NCI-H146 (cell line): ENCODE results near the gene RASAL2.
A peak's percentile ranks its signal among the peaks of the same experiment; 100 is the strongest.
"Not testable (repeated sequence)": the region's sequence is repeated elsewhere in the genome, so short reads cannot be mapped to it uniquely, and the experiment has no call there.

ENCODE experiments used
- DNase-seq: peaks from one replicate; lab custom pipeline; 2025; lab: John Stamatoyannopoulos, UW

Gene RASAL2

DNA sequence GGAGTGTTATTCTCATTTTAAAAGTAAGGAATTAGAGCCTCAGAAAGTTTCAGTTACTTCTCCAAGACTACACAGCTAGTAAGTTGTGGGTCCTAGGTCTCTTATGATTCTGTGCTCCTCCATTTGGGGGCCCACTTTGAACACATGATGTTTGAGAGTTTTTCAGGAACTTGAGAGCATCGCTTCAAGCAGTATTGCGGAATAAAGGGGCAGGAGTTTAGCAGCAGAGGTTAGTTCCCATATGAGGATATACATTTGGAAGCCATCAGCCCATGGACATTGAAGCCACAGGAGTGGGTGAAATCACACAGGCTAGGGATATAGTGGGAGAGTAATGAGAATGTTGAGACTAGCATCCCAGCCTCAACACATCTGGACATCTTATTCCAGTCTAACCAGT lies 143.2 kb downstream of the RASAL2 start:
- no peak for DNase-seq

DNA sequence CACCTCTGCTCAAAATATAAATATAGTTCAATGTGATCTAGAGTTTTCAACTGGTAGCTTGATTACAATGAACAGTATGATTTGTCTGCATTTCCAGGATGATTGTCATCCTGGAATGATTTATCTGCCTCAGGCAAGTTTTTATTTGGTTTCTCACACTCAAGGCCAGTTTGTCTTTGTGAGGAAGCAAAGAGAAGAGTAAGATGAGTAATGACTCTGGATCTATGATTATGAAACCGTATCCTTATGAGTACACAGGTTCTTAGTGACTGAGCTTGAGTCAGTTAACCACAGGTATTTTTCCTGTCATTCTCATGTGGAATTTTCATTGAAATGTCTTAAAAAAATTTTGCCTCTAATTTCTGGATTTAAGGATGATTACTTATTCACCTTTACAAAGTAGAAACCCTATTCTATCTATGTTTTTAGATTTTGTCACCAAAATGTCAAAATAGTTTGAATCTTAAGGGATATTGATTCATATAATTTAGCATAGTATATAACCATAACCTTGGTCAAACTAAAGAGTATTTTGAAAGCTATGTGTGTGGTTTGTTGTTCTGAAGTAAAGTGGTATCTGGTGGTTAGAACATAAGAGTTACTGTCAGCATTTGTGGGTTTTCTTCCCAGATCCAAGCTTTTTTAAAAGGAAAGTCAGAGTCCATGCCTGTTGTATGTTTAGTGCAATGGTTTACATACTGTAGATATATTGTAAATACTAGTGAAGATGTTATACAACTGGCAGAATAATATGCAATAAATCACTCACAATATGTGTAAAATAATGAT lies 145.0 kb downstream of the RASAL2 start:
- peak; percentile 36 for DNase-seq

DNA sequence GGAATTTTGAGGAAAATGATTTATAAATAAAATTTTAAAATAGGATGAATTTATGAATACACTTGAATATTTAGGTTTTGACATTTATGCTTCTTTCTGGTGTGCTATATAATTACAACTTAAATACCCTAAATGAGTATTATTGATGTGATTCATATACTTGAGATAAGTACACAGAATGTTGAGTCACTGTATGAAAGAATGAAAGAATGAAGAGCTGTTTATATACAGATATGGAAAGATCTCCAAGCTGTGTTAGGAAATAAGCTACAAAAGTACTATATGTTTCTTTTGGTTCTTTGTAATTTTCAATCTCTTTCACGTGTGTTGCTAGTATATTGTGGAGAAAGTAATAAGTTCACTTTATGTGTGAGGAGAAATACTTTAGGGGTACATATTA lies 147.2 kb downstream of the RASAL2 start:
- no peak for DNase-seq

DNA sequence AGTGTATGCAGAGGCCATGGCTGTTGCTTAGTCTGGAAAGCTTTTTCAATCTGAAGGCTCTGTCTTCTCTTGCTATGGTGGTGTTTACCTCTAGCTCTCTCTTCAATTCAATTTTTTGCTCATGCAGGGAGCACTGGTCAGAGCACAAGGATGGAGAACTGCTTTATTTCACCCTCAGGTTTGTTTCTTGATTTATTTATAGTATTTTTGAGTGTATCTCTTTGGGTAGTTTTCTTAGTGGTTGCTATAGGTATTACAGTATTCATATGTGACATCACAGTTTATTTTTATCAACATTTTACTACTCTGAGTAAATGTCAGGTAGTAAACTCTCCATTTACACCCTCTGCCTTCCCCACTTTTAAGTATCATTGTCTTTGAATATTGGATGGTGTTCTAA lies 147.9 kb downstream of the RASAL2 start:
- DNase-seq, result no peak

DNA sequence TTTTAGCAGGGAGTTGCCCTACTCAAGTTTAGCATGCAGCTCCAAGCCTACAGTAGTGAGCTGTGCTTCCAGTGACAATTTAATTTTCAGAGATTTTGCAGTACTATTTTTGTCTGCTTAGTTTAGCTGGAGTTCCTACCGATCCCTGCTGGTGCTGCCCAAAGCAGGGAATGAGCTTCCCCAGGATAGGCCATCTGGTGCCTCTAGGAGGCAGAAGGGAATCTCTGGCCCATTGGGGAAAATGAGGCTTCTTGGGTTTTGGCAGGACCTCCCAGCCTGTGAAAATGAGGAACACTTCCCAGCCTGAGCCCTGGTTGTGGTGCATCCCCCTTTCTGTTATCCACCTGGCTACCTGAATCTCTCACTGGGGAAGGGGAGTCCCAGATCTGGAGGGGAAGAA lies 149.2 kb downstream of the RASAL2 start:
- DNase-seq, result no peak

DNA sequence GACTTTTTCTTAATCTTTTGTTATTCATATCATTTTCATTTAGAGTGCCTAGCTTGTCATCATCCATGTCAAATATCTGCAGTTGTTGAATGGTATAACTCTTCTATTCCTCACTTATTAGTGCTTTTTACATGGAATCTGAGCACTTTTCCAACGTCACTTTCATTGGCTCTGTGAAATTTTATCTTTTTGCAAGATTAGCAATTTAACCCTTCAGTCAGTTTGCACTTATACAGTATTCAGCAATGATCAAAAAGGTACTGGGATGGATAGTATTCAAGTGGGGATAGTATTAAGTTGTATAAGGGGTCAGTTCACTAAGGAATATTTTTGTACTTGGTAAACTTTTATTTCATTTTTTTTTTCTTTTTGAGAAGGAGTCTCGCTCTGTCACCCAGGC lies 150.0 kb downstream of the RASAL2 start:
- DNase-seq, result no peak

DNA sequence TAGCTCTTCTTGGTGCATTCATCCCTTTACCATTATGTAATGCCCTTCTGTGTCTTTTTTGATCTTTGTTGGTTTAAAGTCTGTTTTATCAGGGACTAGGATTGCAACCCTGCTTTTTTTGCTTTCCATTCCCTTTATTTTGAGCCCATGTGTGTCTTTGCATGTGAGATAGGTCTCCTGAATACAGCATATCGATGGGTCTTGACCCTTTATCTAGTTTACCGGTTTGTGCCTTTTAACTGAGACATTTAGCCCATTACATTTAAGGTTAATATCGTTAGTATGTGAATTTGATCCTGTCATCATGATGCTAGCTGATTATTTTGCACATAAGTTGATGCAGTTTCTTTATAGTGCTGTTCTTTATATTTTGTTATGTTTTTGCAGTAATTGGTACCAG lies 154.4 kb downstream of the RASAL2 start:
- DNase-seq, result not testable (repeated sequence)

DNA sequence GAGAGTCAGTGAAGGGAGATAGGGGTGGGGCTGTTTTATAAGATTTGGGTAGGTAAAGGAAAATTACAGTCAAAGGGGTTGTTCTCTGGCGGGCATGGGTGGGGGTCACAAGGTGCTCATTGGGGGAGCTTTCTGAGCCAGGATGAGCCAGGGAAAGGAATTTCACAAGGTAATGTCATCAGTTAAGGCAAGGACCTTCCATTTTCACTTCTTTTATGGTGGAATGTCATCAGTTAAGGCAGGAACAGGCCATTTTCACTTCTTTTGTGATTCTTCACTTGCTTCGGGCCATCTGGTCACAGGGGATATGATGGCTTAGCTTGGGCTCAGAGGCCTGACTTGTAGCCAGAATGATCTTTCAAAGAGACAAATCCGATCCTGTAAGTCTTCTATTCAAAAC lies 159.7 kb downstream of the RASAL2 start:
- DNase-seq, result not testable (repeated sequence)

DNA sequence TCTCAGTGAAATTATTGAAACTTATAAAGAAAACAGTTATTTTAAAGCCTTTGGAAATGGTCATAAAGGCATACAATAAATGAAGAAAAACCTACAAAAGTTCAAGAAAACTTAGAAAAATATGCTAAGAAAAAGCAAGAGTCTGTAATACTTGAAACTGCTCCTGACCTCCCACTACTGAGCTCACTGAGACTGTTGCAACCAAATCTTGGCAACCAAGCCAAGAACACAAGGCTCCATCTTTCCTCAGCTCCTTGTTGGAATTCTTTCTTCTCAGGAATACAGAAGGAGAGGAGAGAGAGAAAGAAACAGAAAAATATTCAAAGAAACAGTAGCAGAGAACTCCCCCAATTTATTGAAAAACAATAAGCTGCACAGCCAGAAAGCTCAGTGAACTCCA lies 160.5 kb downstream of the RASAL2 start:
- DNase-seq, result no peak

DNA sequence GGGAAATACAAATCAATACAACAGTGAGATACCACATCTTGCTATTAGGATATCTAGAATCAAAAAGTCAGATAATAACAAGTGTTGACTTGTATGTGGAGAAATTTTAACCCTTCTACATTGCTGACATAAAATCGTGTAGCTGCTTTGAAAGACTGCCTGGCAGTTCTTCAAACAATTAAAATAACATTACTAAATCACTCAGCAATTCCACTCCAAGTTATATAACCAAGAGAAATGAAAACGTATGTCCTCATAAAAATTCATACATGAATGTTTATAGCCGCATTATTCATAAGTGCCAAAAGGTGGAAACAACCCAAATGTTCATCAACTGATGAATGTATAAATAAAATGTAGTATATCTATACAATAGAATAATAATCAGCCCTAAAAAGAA lies 164.6 kb downstream of the RASAL2 start:
- no peak for DNase-seq

DNA sequence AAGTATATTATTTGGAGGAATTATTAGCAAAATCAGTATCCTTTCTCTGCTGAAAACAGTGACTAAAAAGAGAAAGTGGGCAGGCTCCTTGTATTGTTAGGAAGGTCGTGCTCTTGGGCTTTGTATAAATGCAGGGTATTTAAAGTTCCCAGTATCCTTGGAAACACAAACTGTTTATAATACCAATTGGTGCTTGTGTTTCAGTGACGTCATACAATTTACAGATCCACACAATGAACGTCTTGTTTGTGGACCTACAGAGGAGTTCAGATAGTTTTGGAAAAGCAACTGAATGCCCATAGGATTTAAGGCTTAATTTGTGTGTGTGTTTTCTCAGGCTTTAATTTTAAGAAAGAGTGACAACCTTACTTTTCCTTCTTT lies 168.2 kb downstream of the RASAL2 start:
- peak; percentile 64 for DNase-seq

DNA sequence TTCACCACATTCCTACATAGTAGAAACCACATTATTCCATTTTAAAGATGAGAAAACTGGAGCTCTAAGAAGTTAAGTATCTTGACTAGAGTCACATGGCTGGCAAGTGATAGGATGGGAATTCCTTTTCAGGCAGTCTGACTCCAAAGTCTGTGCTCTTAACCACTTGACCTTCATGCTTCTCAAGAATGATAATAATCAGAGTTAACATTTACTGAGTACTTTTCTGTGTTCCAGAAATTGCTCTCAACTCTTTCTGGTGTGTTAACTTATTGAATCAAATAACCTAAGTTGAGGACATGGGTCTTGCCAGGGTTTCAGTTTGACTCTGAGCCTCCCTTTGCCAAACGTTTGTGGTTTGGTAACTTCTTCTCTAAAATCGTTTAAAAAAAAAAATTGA lies 169.4 kb downstream of the RASAL2 start:
- no peak for DNase-seq

DNA sequence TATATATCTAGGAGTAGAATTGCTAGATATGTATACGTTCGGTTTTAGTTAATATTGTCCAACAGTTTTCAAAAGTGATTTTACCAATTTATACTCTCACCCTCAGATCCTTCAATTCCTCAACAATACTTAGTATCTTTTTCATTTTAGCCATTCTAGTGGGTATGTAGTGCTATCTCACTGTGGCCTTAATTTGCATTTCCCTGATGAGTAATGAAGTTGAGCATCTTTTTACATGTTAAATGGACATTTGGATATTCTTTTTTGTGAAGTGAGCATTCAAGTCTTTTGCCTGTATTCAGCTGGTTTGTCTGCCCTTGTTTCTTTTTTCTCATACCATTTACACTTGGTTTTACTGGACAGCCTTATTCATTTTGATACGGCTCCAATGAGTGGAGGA lies 172.2 kb downstream of the RASAL2 start:
- DNase-seq, result no peak

DNA sequence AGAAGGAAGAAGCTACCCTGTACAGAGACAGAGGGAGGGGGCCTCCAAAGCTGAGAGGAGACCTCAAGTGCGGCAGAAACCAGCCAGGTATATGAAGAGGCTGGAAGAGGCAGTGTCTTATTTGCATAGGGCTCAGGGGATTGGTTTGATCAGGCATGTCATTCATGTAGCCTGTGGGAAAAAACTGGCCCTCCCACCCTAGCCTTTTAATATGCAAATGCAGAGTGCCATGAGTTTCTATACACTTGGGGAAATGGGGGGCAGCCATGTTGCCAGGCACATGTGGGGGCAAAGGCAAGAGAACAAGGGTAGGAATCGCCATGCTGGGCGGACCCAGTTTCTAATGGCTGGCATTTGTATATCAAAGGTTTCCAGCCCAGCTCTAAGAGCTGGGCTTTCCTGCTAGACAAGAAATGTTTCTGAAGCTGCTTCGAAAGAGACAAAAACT lies 172.7 kb downstream of the RASAL2 start:
- no peak for DNase-seq

DNA sequence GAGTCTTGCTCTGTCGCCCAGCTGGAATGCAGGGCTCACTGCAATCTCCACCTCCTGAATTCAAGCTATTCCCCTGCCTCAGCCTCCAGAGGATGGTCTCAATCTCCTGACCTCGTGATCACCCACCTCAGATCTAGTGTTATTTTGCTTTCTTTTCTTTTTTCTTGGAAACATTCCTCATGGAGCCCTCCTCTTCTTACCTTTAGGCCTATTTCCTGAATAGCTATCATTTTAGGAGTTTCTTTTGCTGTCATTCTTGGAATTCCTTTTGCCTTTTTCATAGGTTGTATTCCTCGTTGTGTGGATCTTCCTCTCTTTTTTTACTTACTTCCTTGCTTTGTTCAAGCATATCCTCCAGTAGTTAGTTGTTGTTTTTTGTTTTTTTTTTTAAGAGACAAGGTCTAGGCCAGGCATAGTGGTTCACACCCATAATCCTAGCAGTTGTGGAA lies 173.8 kb downstream of the RASAL2 start:
- DNase-seq, result no peak

DNA sequence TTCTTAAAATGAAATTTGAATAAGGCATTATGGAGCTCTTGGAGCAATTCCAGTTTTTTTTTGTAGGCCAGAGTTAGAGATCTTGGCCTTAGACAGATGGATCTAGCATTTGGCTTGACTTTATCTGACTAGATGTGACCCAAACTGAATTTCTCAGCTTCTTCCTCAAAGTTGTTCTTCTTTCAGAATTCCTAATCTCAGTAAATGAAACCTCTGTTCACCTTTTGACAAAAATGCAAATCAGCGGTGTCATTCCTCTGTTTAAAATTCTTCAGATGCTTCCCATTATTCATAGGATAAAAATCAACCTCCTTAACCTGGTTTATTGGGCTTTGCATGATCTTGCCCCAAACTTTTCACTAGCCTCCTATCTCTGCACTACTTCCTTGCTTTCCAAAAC lies 177.6 kb downstream of the RASAL2 start:
- no peak for DNase-seq

DNA sequence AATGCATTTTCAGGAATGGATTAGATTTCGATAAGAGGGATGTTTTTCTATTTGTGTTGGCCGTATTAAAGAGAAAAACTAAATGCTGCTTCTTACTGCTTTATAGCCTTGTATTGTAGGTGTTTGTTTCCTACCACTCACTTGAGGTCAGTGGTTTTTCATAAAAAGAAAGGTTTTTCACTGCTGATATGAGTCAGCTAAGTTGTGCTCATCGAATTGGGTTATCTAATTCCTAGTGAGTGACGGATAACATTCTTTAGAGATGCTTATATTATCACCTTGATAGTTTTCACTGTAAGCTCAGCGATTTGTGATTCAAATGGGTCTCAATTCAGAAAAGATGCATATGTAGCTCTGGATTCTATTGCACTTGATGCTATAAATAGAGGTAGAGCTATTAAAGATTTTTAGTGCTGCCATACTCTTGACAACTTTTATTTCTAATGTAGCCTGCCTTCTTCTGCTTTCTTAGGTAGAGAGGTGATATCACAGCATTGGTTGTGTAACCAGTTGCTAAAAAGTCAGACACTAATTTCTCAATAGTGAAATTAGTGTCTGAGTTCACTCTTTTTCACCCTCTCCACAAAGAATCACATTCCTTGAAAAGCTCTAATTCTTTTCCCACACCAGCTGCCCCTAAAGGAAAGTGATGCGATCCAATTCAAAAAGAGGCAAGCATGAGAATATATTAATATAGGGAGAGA lies 180.0 kb downstream of the RASAL2 start:
- no peak for DNase-seq

DNA sequence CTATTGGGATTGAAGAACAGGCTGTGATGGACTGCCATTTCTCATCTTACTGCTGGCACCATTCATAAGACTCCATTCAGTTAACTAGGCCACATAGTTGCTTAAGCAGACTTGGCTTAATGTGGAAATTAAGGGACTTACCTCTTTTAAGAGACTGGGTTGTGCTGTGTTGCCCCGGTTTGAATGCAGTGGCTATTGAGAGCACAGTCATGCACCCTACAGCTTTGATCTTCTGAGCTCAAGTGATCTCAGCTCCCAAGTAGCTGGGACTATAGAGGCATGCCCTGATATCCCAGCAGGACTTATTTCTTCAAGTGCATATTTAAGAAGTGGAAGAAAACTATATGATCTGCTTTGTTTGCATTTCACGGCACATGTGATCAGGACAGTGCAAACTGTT lies 181.1 kb downstream of the RASAL2 start:
- no peak for DNase-seq

DNA sequence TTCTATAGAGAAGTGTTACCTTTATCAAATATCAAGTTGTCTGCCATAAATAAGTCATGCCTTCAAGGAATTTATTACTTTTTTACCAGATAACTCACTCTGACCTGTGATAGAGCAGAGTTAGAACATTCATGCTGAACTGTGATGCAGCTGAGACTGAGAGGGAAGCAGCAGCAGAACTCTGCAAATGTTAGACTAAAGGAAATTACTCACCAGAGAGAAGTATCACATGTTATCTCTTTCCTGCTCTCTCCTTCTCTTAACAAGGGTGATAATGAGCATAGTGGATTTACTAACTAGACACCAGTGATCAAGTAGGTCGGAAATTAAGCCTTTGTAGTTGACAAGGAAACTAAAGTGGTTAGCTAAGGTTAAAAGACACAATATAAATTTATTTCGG lies 181.6 kb downstream of the RASAL2 start:
- DNase-seq, result no peak

DNA sequence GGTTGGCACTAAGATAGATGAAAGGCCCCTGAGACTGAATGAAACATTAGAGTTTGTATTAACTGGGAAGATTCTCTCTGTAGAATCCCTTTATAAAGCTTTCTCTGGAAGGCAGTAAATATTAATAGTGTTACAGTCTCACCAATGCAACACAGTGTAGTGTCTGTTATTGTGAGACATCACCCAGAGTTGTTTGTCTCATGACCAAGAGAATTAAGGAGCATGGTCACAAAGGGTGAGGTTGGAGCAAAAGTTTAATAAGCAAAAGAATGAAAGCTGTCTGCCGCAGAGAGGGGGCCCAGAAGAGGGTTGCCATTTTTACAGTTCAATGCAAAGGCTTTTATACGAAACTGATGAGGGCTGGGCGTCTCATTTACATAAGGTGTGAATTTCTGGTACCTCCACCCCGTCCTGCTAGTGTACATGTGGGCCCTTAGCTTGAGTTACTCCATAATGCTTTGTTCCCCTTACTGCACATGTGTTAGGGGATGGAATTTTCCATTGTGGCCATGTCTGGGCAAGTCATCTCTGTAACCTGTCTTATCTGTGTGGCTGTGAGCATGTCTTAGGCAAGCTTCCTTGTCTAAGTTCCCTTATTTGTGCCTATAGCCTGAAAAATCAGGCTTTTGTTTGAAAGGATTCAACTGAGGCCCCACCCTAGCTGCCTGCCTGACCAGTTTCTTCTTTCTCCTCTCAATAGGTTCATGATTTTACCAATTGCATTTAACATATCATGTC lies 184.1 kb downstream of the RASAL2 start:
- no peak for DNase-seq

DNA sequence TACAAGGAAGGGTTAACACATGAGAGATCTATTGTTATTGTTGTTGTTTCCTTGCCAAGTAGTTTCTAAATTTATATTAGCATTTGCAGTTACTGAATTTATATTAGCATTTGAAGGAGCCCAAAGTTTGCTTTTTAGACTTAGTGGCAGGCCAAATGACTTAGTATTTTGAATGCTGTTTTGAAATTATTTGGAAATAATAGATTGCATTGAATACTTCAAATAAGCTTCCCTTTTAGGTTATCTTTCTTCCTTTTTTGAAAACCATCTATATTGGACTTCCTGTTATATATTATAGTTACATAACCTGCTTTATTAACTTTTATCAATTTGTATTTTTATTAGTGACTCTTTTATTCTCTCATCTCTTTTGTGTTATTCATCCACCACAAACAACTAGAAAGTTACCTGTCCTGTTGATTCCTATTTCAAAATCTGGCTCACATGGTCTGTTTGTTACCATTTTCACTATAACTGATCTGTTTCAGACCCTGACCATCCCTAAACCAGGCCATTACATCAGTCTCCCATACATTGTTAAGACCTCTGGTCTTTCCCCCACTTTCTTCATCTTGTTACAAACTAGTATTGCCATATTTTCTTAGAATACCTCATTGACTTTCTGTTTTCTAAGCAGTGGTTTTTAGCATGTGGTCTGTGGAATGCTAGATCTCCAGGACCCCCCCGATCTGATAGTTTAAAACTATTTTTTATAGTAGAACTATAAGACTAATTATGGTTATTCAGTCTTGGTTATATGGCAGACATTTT lies 185.2 kb downstream of the RASAL2 start:
- no peak for DNase-seq

DNA sequence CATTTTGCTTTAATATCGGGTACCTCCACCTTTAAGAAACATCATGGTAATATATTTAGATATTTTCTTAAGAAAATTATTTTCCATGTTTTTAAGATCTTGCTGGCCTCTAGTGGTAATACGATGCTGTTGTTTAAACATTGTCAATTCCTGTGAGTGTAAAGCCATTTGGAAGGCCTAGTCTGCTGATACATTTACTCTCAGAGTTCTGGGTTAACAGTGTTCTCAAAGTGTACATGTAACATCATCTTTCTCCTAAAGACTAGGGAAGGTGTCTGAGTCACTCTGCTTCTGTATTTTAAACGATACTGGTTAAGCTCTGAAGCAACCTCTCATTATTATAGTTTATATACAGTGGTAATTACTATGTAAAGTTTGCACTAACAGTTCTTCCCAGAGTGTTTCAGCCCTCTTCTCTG lies 189.1 kb downstream of the RASAL2 start:
- peak; percentile 6 for DNase-seq
